WTC11 (cell line): ENCODE data around the gene PRUNE2.

Experiments
- ATF3 ChIP-seq: sonication (generic); formaldehyde crosslinking; conservative IDR thresholded peaks from 2 replicates; pipeline ENCODE4 v1.8.1; 2022; ENCODE audit warnings: mild to moderate bottlenecking, missing genetic modification reagents
- CTCF ChIP-seq: fragments of 200-600 bp; IDR thresholded peaks from 2 replicates; pipeline ENCODE4 v1.8.0; 2022; ENCODE audit warnings: antibody characterized with exemption
- FOXJ3 ChIP-seq: sonication (generic); formaldehyde crosslinking; IDR thresholded peaks from 2 replicates; pipeline ENCODE4 v1.9.0; 2021; ENCODE audit warnings: missing genetic modification reagents, mild to moderate bottlenecking, borderline replicate concordance
- MAX ChIP-seq: sonication (generic); formaldehyde crosslinking; IDR thresholded peaks from 2 replicates; pipeline ENCODE4 v1.8.0; 2022; ENCODE audit warnings: mild to moderate bottlenecking, missing genetic modification reagents
- NFE2L1 ChIP-seq: sonication (generic); formaldehyde crosslinking; IDR thresholded peaks from 2 replicates; pipeline ENCODE4 v1.8.1; 2023; ENCODE audit warnings: missing genetic modification reagents
- STAT6 ChIP-seq: sonication (generic); formaldehyde crosslinking; conservative IDR thresholded peaks from 2 replicates; pipeline ENCODE4 v1.8.1; 2023; ENCODE audit warnings: mild to moderate bottlenecking, low read depth, missing genetic modification reagents, moderate library complexity
- USF2 ChIP-seq: sonication (generic); formaldehyde crosslinking; IDR thresholded peaks from 2 replicates; pipeline ENCODE4 v1.8.1; 2023; ENCODE audit warnings: mild to moderate bottlenecking, missing genetic modification reagents, moderate library complexity

- TF ChIP-seq CTCF: no peak
- no peak for TF ChIP-seq NFE2L1 (CRISPR knock-in tag)
- TF ChIP-seq STAT6 (CRISPR knock-in tag): no peak
- TF ChIP-seq USF2 (CRISPR knock-in tag): no peak
- no peak for TF ChIP-seq MAX (CRISPR knock-in tag)
- TF ChIP-seq ATF3 (CRISPR knock-in tag): no peak
- no peak for TF ChIP-seq FOXJ3 (CRISPR knock-in tag)
These were observed 212.0 kb downstream of the PRUNE2 start for GRCh38 chr9:76693912-76694311.
